HG02970 (cell line): ENCODE measurements around the gene SLIT1.

ENCODE experiments used
- ATAC-seq: cut with Tn5 transposase; IDR thresholded peaks from one replicate; pipeline ENCODE4 v1.9.1; 2021; ENCODE audit warnings: mild to moderate bottlenecking, moderate library complexity, moderate number of reproducible peaks; ENCODE audit not compliant: unreplicated experiment, low FRiP score

Gene SLIT1

DNA sequence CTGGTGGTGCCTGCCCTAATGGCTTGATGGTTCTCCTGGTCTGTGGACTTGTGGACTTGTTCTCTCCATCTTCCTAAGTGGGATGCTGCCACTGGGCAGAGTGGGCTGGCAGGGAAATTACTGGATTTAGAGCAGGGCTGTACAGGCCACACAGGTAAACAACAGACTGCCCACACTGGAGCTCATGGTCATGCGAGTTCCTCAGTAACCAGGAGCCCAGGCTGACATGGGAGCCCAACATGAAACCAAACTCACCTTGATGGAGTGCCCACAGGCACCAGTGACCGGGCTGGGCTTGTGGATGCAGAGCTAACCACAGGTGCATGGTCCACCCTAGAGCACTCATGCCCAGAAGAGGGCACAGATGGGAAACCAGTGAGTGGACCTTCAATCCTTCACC is 116.7 kb downstream of the SLIT1 start:
- no peak for ATAC-seq

DNA sequence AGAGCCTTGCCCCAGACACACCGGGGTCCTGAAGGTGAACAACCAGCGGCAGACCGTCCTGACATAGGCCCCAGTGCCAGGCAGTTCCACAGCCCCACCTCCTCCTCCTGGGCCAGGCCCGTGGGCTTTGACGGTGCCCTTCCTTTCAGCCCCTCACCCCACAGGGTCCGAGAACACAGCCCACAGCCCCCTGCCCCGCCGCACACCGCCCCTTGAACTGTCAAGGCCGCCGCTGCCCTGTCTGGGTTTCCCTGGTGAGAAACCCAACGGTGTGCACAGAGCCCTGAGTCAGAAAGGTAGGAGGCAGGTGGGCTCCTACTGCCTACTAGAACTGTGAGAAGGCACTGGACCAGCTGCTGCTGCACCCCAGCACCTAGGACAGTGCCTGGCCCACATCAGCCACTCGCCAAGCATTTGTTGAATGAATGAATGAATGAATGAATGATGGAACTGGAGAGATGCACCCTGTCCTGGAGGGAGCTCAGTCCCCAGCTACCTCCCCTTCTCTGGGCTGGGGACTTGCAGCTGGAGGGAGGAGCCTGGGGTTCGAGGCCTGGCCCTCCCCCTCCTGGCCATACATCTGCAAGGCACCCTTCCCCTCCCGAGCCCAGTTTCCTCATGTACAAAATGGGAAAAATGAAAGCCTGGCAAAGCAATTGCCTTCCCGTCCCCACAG is 117.9 kb downstream of the SLIT1 start:
- no peak for ATAC-seq

DNA sequence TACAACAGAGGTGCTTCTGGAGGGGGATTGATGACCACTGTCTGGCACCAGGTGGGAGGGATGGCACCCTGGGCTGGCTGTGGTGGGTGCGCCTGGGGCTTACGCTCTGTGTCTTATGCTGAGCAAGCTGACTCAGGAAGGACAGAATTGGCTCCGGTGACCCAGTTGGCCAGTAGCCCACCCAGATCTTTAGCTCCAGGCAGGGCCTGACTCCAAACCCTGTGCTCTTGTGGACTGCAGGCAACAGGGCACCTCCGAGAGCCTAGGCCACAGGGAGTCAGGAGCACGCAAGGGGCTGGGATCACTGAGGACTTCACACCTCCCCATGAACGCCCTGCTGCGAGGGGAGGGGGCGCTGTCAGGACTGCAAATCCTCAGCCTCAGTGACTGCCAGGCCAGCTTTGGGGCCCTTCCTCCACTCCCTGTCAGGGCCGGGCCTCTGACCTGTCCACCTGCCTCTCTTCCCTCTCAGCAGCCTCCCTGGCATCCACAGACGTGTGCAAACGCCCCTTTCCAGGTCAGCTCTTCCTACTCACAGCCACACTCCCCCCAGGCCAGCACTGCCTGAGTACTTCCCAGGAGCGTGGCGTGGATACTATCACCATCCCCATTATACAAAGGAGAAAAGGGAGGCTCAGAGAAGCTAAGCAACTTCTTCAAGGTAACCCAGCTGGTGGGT is 118.7 kb downstream of the SLIT1 start:
- no peak for ATAC-seq

DNA sequence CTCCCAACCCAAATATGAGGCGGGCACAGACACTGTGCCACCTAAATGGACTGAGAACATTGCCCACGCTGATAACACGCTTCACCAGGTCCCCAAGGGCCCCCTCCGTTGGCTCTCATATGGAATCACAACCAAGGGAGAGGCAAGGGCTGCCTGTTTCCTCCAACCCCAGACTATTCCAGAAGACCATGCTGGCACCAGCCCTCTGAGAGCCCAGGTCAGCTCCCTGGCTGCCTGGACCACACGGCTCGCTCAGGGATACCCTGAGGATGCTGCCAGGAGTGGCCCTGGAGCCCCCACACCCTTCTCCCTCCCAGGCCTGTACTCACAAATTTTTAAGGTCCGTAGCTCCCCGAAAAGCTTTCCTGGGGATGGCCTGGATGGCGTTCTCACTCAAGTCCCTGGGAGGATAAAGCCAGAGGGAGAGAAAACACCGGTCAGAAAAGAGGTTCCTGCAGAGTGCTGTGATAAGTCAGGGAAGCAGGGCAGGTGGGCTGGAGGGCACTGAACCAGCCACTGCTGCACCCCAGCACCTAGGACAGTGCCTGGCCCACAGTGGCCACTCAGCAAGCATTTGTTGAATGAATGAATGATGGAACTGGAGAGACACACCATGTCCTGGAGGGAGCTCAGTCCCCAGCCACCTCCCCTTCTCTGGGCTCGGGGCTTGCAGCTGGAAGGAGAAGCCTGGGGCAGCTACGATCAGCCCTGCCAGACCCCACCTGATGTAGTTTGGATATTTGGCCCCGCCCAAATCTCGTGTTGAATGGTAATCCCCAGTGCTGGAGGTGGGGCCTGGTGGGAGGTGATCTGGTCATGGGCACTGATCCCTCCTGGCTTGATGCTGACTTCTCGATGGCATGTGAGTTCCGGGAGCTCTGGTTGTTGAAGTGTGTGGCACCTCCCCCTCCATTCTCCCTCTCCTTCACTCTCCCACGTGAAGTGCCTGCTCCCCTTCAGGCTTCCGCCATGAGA is 119.8 kb downstream of the SLIT1 start:
- no peak for ATAC-seq

DNA sequence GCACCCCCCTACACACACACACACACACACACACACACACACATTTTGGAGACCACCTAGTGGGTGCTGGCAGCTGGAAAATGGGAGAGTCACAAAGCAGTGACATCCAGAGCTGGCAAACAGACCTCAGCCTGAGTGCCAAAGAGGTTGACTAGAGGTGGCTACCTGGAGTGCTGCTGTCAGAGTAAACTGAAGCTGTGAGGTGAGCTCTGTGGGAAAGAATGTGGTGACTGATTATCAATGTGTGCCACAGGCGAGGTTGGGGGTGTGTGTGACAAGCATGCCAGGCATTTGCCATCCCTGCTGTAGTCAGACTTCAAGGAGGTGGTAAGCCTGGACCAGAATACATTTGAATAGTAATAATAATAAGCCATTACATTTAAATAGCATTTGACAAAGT is 120.6 kb downstream of the SLIT1 start:
- ATAC-seq = no peak

DNA sequence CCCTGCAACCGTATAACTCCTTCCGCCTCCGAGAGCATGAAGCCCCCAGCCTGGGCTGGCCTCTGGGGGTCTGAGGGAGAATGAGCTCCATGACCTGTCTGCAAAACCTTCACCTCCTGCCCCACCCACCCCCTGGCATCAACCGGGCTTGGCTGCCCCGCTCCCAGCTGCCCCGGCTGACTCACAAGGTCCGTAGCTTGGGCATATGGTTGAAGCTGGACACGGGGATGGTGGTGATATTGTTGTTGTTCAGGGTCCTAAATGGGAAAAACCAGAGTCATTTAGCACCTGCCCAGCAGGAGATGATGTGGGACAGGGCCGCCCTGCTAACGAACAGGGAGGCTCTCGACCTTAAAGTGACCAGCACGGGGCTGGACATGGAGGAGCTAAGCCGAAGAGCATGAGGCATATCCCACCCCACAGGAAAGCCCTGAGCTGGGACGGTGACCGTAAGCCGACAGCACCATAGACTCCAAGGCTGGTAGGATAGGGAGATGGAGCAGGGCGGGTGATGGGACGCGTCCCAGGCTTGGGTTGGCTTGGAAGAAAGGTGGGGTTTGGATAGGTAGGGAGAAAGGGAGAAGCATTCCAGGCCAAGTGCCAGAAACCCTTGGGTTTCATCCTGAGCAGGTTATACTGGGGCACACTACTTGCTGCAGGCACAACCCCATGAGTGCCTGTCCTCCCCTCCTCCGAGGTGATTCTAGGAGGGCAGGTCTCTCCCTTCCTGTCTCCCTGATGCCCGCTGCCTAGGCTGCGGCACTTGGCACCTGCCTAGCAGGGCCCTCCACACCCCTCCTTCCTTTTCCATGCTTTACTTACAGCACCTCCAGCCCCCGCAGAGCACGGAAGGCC is 121.5 kb downstream of the SLIT1 start:
- no peak for ATAC-seq

DNA sequence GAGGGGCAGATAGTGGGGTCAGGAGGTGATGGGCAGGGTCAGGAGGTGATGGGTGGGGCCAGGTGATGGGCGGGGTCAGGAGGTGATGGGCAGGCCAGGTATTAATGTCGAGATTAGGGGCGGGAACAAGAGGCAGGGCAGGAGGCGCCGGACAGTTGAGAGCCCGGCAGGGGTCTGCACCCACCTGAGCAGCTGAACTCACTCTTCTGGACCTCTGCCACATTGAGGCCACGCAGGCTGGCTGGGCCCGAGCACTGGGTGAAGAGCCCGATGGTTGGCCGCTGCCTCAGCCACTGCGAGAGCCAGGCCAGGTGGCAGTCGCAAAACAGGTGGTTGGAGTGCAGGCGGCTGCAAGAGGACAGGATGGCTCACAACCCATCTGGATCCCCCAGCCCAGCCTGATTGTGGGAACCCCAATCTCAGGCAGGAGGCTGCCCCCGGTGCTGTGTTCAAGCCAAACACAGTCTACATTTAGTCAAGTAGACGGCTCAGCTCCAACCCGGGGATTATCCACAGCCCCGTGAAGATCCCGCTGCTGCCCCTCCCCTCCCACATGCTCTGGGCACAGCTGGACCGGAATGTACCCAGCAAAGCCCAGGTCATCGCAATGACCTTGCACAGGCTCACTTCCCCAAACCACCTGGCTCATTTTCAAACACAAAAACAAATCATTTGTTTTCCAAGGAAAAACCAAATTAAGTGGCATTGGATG is 122.3 kb downstream of the SLIT1 start:
- no peak for ATAC-seq

DNA sequence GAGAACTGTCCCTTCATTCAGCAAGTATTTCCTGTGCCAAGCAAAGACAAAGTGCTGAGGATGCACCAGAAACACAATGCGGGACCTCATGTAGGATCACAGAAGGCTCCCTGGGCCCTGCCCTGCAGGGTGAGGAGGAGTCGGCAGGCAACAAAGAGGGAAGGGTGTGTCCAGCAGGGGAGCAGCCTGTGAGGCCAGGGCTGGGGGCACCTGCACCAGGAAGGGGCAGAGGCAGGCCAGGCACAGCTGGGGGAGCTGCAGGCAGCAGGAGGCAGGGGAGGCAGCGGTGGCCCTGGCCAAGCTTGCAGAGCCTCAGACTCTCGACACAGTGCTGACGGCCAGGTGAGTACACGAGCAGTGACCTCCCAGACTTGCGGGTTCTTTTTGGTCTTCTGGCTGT is 123.3 kb downstream of the SLIT1 start:
- no peak for ATAC-seq

DNA sequence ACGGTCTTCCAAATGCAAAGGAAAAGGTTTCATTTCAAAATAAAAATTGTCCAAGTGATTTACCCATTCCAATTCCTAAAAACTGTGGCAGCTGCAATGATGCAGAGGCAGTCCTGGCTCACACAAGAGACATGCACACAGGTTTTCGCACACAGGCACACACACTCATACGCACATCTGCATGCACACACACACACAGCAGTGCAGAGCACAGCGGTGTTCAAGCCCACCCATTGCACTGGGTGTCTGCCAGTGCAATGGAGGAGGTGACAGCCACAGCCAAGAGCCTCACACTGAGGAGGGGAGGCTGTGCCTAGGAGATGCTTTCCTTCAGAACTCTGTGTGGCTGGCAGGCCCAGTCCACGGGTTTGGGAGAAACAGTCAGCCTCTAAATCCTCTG is 123.7 kb downstream of the SLIT1 start:
- ATAC-seq = no peak

DNA sequence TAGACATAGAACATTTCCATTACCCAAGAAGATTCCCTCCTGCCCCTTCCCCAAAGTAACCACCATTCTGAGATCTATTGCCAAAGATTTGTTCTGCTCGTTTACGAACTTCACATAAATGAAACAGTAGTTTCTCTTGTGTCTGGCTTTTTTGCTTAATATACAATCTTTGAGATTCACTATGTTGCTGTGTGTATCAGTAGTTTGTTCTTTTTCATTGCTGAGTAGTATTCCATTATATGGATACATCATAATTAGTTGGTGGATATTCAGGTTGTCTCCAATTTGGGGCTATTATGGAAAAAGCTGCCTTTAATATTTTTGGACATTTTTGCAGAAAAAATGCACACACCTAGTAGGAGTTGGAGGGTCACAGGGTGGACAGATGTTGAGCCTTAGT is 124.3 kb downstream of the SLIT1 start:
- ATAC-seq = no peak

DNA sequence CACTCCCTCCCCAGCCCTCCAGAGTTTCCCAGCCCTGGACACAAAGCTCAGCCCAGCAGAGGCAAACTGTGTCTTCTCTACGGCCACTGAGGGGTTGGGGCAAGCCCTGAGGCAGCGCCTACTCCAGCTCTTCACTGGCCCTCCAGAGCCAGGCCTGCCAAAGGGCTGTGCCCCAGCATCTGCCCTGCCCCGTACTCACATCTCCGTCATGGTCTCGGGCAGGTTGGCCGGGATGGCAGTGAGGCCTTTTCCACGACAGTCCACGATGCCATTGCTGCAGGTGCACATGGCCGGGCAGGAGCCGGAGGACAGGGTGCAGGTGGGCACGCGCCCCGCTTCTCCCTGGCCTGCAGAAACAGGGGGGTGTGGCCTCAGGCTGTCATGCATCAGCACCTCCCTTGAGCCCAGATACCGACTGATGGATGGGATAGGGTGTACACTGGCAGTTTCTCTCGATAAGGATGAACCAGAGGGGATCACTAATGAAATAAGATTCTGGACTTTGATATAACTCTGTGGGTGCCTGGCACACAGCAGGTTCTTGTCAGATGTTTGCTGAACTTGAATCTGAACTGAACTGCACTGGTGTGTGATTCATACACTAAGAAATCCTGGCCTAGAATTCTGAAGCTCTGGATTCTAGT is 125.2 kb downstream of the SLIT1 start:
- ATAC-seq = no peak

DNA sequence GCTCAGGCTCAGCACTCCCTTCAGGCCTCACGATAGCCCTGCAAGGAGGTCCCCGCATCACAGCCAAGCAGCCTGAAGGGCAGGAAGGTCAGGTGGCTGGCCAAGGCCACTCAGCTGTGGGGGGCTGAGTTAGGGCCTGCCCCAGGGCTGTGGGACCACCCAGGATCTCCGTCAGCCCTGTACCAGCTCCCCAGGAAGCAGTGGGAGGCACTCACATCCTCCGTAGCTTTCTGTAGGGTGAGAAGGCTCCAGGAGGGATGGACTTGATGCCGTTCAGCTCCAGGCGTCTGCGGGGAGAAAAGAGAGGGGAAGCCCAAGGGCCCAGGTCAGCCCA is 125.9 kb downstream of the SLIT1 start:
- no peak for ATAC-seq

DNA sequence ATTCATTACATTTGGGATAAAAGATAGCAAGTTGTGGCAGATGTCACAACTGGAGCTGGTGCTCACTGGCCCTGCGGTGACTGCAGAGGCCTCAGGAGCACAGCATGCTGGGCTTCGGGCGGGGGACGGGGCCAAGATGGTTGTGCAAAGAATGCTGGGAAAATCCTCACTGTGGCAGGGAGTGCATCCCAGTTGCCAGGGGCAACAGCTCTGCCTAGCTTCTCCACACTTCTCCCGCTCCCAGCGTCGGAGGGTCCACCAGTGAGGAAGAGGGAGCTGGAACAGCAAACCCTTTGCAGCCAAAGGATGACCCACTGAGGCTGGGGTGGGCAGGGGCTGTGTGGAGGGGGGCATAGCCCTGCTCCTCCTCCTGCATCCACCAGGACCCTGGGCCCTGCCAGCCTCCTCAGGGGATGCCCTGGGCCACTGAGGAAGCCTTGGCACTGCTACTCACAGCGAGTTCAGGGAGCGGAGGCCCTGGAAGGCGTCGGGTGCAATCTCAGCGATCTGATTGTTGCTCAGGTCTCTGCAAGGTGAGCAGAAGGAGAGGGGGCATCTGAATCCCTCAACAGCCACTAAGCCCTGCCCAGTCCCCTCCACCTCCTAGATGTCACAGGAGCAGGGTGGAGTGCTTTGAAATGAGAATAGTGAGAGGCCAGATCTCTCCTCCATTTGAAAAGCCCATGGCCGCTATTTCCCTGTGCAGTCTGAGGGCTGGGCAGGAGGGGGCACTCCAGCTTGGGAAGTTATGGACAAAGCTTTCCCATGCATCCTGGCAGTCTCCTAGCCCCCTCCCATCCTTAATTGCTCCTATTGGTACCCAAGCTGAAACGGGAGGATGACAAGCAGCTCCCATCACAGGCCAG is 126.5 kb downstream of the SLIT1 start:
- no peak for ATAC-seq

DNA sequence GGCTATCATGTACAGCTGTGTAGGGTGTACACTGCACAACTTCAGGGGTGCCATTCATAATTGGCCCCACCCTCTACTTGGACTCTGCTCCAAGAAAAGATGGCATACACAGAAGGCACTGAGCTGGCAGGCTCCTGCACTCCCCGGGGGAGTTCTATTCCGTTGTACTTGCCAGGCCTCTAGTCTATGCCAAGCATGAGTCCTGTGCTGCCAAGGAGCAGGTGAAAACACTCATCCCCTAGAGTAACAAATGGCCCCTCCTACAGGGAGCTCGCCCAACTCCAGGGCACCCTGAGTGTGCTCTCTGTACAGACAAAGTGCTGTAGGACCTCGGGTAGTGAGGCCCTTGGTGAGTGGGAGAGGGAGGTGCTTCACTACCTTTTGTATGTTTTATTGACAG is 127.2 kb downstream of the SLIT1 start:
- ATAC-seq = no peak

DNA sequence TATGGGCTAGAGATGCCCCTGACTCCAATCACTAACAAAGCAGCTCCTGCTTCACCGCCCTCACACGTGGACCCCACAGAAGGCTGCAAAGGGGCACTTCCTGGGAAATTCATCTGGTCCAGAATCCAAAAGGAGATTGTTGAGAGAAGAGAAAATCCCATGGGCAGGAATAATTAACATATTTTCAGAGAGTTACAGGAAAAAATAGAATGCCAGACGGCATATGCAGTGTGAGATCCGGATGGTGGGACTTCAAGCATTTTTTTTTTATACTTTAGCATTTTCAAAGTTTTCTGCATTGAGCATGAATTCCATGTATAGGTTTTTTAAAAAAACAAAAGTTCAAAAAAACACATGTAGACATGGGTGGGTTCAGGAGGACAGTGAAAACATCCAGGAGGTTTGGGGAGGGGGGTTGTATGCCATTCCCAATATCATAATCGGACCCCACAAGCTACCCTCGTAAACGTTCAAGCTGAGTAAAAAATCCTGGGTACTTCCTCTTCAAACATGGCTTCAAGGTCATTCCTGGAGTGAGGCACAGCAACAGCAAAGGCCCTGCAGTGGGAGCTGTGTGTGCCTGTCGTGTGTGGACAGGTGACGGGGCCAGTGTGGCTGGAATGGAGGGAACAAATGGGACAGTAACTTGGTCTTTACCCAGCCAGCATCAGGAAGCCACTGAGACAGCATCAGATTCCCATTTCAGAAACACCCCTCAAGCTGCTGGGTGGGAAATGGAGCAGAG is 128.1 kb downstream of the SLIT1 start:
- no peak for ATAC-seq

DNA sequence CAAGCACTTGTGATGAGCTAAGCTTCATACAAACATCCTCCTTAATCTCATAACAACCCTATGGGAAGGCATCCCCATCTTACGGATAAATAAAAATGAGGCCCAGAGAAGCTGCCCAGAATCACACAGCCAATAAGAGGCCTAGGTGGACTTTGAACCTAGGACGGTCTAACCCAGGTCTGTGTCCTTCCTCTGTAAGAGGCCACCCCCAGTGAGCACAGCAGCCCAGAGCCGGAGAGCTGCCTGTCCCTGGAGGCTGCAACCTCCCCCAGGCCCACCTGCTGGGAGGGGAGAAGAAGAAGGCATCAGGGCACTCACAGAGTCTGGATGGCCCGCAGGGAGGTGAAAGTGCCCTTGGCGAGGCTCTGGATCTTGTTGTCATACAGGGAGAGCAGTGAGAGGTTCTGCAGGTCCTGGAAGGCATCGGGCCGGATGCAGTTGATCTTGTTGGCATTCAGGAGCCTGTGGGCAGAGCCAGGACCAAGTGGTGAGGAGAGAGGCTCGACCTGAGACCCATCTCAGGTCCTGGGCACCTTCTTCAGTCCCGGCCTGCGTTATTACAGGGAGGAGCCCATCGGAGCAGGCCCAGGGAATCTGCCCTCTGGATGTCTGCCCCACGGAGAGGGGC is 129.6 kb downstream of the SLIT1 start:
- no peak for ATAC-seq

DNA sequence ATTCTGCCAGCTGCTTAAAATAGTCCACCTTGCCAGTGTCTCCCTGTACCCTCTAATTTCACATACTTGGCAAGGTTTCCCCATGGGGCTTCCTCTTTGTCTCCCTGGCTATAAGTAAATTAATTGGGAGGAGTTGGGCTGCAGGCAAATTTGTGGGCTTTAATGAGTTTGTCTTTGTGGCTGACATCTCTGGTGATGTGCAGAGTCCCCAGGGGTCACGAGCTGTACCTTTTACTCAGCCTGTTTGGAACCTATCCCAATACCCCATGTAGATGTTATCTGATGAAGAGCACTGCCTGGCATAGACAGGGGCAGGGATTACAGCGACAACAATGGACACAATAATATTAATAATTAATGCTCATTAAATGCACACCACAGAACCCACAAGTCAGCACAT is 132.5 kb downstream of the SLIT1 start:
- ATAC-seq = no peak
